Adipose tissue (tissue), 3 donors: ENCODE measurements around the gene ALKBH5. TPM values are rescaled to one million over a fixed set of nuclear protein-coding genes. Genes with fewer than 3 reads are reported as not detected.
"Not testable (repeated sequence)": the region's sequence is repeated elsewhere in the genome, so short reads cannot be mapped to it uniquely, and the experiment has no call there.

Experiments used
- H3K27ac ChIP-seq: one replicate; pipeline ENCODE4 v1.5.1; 2013; ENCODE audit warnings: low read depth, low read length
- WGBS, 3 donors: extraction: QIAGEN DNeasy Blood & Tissue Kit; methylation state at CpG; one replicate each; pipeline ENCODE4 v1.1.7; 2013; 5-methylcytosine and 5-hydroxymethylcytosine counted together
- polyA plus RNA-seq, 3 donors: library from polyadenylated mRNA; stranded (reverse); fragments of 200-250 nt; gene quantifications; one replicate each; pipeline ENCODE4 v1.2.3, GENCODE V29; 2013
- donor health status: healthy with polysubstance abuse.
- donor health status: Bipolar disorder and iron deficiency.
- donor health status: healthy.

ALKBH5 gene
- polyA plus RNA-seq, 3 donors = 21.3 to 50.7 (median 24.4) TPM

DNA sequence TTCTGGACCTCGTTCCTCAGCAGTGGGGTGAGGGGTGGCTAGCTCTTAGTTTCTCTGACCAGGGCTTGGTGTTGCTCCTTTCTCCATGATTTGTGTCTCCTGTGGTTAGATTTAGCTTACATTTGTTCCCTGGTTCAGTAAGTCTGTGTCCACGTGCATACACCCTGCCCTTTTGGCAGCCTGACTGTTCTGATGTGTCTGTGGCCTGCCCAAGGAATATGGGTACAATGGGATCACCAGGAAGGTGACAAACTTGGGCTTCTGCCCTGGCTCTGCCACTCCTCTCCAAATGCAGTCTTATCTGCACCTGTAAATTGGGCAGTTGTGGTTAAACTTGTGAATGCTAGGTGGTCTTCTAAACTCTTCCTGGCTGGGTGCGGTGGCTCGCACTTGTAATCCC lies 17.5 kb downstream of the ALKBH5 start:
- WGBS, 3 donors = 76 to 84% (median 79%) methylated on average over 4 of the region's 4 CpGs
- no peak overlapping the region for H3K27ac ChIP-seq

DNA sequence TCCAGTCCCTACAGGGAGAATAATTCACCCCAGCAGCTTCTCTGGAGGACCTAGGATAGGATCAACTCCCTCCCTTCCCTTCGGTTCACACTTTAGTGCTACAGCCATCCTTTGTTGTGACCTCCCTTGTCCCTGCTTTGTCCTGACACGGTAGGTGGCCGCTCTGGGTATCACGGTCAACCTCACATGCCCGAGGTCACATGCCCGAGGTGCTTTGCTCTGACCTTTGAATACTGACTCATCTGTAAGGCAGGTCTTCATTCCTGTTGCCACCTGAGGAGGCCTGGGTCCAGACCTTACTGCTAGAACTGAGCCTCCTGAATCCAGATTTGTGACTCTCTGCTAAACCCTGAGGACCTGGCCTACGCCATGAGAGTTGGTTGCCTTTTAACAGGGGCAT lies 19.7 kb downstream of the ALKBH5 start:
- 54 to 83% (median 76%) methylated on average over 7 of the region's 7 CpGs for WGBS, 3 donors
- H3K27ac ChIP-seq = no peak overlapping the region

DNA sequence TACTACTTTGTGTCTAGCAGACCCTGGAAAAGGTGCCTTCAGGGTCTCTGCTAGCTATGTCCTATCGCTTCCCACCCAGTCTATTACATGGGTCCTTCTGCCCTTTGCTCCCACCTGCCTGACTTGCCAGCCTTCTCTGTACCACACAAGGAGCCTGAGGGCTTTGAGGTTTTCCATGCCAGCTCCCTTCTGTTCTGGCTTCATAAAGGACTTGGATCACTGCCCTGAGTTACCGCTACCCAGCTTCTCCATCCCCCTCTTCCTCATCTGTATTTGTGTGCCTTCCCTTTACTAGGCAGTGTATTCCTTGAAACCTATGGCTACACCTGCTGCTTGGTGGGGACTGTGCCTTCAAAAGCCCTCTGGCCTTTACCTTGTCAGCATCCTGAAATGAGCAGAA lies 22.2 kb downstream of the ALKBH5 start:
- WGBS, 3 donors = 61 to 83% (median 82%) methylated on average over 2 of the region's 2 CpGs
- H3K27ac ChIP-seq = no peak overlapping the region

DNA sequence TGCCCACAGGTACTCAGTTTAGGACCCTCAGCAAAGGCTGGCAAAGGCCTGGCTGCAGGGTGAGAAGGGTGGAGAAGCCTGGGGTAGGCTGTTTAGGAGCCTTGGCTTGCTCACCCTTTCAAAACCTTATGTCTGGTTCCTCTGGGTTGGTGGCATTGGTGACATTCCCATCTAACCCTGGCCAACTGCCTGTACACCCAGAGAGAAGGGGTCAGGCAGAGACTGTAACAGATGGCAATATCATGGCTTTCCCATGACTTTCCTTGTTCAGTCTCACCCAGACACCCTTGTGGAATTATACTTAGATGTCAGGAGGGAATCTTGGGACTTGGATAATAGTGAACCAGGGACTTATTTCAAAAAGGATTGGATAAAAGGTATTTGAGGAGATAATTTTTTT lies 23.3 kb downstream of the ALKBH5 start:
- H3K27ac ChIP-seq = no peak overlapping the region

DNA sequence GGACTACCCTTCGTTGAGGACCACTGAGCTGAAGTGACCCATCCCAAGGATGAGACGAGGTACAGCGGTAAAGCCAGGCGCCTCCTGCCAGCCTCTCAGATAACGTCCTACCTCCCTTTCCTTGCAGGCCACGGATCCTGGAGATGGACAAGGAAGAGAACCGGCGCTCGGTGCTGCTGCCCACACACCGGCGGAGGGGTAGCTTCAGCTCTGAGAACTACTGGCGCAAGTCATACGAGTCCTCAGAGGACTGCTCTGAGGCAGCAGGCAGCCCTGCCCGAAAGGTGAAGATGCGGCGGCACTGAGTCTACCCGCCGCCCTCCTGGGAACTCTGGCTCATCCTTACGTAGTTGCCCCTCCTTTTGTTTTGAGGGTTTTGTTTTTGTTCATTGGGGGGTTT lies 24.5 kb downstream of the ALKBH5 start:
- H3K27ac ChIP-seq = no peak overlapping the region
- 90 to 91% (median 90%) methylated on average over 19 of the region's 19 CpGs for WGBS, 3 donors

DNA sequence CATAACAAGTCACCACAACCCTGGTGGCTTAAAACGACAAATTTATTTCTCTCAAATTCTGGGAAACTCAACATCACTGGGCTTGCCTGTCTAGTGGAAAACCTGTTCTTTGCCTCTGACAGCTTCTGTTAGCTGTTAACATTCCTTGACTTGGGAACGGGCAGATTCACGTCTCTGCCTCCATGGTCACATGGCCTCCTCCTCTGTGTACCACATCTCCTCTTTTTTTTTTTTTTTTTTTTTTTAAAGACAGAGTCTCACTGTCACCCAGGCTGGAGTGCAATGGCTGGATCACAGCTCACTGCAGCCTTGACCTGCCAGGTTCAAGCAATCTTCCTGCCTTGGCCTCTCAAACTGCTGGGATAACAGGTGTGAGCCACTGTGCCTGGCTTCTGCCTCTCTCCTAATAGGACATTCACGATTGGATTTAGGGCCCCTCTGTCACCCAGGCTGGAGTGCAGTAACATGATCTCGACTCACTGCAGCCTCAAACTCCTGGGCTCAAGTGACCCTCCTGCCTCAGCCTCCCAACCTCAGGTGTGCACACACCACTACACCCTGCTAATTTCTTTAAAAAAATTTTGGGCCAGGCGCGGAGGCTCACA lies 30.1 kb downstream of the ALKBH5 start:
- 71 to 79% (median 77%) methylated on average over 7 of the region's 7 CpGs for WGBS, 3 donors
- no peak overlapping the region for H3K27ac ChIP-seq

DNA sequence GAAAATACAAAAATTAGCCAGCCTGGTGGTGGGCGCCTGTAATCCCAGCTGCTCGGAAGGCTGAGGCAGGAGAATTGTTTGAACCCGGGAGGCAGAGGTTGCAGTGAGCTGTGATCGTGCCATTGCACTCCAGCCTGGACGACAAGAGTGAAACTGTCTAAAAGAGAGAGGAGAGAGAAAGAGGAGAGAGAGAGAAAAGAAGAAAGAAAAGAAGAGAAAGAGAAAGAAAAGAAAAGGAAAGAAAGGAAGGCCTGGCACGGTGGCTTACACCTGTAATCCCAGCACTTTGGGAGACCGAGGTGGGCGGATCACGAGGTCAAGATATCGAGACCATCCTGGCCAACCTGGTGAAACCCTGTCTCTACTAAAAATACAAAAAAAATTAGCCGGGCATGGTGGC lies 33.3 kb downstream of the ALKBH5 start:
- H3K27ac ChIP-seq = not testable (repeated sequence)
- 79 to 89% (median 85%) methylated on average over 11 of the region's 11 CpGs for WGBS, 3 donors

DNA sequence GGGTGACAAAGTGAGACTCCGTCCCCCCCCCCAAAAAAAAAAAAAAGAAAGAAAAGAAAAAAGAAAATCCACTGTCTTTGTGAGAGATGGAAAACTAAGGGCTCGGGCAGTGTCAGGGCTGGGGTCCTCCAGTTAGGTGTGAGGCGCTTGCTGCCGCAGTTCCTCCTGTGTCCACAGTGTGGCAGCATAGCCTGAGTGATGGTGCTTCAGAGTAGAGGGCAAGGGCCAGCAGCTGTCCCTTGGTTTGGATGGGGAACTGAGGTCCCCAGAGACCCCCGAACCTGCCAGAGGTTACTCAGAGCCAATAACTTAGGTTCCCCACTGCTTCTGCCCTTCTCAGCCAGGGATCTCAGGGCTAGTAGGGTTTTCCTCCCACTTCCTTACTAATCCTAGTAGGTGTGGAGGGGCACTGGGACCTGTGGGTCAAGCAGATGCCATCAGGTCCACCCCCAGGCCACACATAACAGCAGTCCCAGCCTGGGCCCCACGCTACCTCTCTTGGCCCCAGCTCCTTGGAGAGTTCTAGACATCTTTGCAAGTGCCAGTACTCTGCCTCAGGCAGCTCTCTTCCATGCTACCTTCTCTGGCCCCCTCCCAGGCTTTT lies 33.9 kb downstream of the ALKBH5 start:
- no peak overlapping the region for H3K27ac ChIP-seq
- 11 to 12% (median 12%) methylated on average over 5 to 6 of the region's 6 CpGs for WGBS, 3 donors

DNA sequence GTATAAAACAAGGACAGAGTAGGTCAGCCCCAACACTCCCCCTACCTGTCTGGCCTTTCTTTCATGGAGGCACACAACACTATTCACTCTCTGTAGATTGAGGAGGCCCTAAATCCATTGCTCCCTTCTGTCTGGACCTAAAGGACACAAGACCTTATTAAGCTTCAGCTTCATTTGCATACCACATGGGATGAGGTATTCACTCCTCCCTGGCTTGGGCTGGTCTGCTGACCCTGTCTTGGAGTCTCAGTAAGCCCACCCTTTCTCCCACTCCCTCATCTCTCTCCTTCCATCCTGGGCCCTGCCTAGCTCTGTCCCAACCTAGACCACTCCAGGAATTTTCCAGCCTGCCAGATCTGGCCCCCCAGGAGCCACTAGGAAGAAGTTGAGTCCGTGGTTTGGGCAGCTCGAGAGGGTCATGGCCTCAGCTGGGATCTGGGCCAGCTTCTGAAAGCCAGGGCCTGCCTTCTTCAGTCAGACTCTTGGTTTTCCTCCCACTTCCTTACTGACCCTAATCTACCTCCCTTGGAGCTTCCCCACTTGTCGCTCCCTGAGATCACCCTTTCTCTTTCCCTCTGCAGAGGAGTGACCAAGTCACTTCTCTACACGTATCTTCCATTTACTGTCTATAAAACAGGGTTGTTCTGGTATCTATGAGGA lies 35.3 kb downstream of the ALKBH5 start:
- H3K27ac ChIP-seq = no peak overlapping the region
- 18 to 65% (median 30%) methylated on average over 4 of the region's 4 CpGs for WGBS, 3 donors

DNA sequence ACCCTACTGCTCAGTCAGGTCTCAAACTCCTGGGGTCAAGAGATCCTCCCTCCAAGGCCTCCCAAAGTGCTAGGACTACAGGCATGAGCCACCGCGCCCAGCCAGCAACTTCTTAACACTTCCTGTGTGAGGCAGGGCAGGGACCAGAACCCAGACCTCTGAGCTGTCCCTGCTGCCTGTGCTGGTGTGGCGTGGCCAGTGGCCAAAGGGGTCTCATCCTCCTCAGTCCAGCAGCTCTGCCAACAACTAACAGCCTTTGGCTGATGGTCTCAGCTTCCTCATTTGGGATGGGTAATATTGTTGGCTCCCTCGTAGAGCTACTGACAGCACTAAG lies 40.4 kb downstream of the ALKBH5 start:
- 72 to 86% (median 72%) methylated on average over 4 of the region's 4 CpGs for WGBS, 3 donors

DNA sequence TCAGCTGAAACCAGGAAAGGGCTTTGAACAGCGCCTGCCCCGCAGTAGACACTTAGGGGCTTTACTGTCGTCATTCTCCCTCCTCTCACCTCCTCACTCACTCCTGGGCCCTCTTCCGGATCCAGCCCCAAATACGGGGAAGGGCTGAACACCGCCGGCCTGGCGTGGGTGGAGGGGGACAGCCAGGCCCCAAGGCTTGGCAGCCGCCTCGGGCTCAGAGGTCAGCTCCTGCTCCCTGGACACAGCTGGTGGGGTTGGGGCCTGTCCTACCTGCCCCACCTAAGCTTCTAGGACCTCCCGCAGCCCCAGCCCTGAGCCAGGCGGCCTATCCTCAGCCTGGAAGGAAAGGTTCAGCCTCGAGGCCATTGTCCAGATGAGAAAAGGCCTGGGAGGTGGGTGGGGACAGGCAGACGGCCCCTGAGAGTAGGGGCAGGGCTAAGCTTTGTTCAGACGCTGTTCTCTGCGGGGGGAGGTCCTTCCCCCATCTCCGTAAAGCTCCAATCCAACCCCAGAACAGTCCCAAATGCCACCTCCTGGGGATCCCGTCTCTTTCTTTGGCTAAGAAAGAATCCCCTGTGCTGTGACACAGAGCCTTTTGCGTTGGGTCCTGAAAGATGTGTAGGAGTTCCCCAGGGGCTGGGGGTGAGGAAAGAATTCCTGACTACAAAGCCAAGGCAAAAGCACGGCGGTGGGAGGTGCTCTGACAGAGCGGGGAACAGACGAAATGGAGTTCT lies 40.9 kb downstream of the ALKBH5 start:
- WGBS, 3 donors = 42 to 55% (median 52%) methylated on average over 23 of the region's 23 CpGs
- H3K27ac ChIP-seq = peak overlapping the region; percentile 8

More for the DNA sequence above, 40.4 kb downstream of the ALKBH5 start:
- peak overlapping the region; percentile 8 for H3K27ac ChIP-seq

DNA sequence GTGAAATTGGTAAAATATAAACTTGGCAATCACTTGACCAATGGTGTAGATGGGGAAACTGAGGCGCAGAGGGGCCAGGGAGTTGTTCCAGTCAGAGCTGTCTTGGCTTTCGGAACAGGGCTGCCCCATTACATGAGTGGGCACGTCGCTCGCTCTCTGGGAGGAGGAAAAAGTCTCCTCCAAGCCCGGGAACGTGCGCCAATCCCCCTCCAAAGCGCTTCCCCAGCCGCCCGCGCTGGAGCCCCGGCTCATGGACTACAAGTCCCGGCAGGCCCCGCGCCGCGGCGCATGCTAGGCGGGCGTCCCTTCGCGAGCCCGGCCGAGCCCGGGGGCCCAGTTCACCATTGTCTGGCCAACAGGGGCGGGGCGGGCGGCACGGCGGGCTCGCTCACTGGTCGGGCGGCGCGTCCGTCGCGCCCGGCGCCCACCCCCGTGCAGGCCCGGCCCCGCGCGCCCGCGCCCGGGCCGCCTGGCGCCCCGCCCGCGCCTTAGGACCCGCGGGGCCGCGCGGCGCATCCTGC lies 41.6 kb downstream of the ALKBH5 start, which contains the start of gene LLGL1:
Gene LLGL1 (plus strand): TSS at position 515 of the 521 bp plus-strand sequence. CDS start 48 bp downstream, outside the sequence.
- no peak within 1 kb of the TSS for H3K27ac ChIP-seq
- 1% methylated on average over 56 to 60 of the region's 60 CpGs for WGBS, 3 donors

DNA sequence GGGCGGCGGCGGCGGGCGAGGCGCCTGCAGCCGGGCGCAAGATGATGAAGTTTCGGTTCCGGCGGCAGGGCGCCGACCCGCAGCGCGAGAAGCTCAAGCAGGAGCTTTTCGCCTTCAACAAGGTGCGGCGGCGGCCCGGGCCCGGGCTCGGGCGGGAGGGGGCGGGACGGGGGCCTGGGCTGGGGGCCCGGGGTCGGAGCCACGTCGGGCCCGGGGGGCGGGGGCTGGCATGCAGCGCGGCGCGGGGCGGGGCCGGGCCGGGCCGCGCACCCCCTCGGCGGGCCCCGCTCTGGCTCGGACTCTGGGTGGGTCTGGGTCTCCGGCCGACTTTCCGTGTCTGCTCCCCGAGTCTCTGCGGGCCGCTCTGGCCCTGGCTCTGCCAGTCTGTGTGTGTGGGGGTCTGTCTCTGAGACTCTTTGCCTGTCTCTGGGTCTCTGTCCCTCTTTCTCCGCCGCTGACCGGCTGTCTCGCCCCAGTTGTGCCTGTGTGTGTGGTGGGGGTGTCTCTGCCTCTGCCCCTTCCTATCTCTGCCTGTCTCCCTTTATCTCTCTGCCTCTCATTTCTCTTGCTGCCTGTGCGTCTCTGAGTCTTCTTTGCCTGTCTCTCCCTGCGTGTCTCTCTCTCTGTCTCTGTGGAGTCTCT lies 42.1 kb downstream of the ALKBH5 start:
- 0 to 2% (median 0%) methylated on average over 43 to 57 of the region's 57 CpGs for WGBS, 3 donors
- H3K27ac ChIP-seq = no peak overlapping the region

DNA sequence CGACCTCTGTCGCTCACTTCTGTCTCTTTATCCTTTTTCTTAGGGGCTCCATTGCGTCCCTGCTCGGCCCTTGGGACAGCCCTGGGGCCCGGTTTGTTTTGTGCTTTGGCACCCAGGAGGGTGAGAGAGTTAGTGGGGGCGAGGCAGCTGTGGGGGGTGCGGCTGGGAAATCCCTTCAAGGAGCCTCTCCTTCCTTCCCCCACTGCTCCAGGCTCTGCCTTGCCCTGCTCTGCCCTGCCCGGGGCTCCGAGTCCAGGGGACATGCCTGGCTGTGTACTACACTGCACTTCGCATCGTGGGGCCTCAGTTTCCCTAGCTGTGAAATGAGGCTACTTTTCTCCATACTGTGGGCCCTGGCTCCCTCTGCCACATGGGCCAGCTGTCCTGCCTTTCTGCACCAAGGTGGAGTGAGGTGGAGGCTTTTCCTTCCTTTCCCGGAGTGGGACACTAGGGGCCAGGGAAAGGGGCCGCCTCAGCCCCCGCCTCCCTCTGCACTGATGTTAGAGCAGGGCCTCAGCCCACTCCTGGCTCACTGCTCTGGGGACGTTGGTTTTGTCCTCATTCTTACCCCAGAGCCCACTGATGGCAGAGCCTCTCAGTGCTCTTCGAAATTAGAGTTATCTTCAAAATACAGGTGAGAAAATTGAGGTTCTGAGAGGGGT lies 42.8 kb downstream of the ALKBH5 start:
- no peak overlapping the region for H3K27ac ChIP-seq

DNA sequence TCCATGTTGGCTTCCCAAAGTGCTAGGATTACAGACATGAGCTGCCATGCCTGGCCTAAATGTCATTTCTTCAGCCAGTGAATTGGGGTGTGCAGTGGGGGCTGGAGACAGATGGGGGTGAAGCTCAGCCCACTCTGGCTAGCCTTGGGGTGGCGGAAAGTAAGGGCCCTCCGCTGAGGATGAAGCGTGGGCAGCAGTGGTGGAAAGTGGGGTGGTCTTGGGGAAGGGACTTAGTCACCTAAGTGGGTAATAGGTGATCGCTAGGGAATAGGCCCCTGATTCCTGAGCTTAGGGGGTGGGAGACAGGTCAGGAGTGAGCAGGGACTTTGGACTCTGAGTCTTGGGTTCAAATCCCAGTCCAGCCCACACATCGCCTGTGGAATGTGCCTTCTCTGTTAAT lies 44.0 kb downstream of the ALKBH5 start:
- H3K27ac ChIP-seq = no peak overlapping the region
- 97 to 99% (median 98%) methylated on average over 5 of the region's 5 CpGs for WGBS, 3 donors

More for the DNA sequence above, 42.8 kb downstream of the ALKBH5 start:
- 21 to 38% (median 28%) methylated on average over 16 of the region's 16 CpGs for WGBS, 3 donors

DNA sequence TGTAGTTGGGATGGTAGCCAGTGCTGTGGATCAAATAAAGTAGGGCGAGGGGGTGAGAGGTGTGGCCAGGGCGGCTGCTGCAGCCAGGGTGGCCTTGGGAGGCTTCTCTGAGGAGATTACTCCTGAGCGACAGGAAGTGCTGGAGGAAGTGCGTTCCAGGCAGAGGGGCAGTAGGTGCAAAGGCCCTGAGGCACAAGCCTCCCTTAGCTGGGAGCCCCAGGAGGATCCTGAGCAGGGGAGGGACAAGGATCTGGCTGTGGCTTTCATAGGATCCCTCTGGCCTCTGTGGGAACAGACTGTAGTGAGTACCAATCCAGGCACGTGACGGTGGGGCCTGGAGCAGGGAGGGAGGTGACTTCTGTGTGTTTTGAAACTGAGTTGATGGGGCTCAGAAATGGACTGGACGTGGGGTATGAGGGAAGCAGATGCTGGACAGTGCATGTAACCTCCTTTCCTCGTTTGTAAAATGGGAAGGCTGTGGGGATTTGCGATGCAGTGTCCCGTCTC lies 44.6 kb downstream of the ALKBH5 start:
- WGBS, 3 donors = 86 to 91% (median 90%) methylated on average over 10 of the region's 10 CpGs
- H3K27ac ChIP-seq = no peak overlapping the region

DNA sequence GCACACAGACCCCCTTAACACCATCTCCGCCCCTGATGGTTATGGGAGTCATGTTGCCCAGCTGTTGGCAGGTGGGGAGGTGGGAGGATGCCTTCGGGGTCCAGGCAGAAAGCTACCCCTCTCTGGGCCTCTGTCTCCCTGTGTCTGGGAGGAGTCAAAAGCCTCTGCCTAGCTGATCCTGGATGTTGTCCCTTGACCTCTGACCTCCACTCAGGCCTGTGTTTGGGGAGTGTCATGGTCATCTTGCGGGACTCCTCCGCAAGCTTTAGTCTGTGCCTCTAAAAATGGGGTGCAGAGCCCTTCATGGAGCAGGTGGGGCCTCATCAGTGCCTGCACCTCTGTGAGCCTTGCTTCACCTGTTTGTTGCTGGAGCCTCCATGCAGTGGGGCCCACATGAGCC lies 45.6 kb downstream of the ALKBH5 start:
- H3K27ac ChIP-seq = no peak overlapping the region
- 81 to 86% (median 82%) methylated on average over 4 of the region's 4 CpGs for WGBS, 3 donors

DNA sequence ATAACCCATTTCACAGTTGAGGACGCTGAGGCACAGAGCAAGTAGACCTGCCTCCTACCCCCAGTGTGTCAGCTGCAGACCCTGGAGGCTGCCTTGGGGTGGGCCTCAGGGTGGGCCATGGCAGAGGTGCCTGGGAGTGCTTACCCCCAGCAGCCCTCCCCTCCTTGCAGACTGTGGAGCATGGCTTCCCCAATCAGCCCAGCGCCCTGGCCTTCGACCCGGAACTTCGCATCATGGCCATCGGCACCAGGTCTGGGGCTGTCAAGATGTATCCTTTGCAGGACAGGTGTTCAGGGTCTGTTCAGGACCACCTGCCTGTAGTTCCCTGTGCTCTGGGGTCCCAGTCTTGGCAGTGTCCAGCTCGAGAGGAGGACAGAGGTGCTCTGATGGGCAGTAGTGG lies 46.1 kb downstream of the ALKBH5 start:
- 93 to 95% (median 95%) methylated on average over 7 of the region's 7 CpGs for WGBS, 3 donors
- no peak overlapping the region for H3K27ac ChIP-seq
